Lung (tissue), 12 donors: ENCODE measurements around the gene FADS1. TPM values are rescaled to one million over a fixed set of nuclear protein-coding genes. Genes with fewer than 3 reads are reported as not detected.

Experiments used
- ATAC-seq: fragments of 200-7000 bp; cut with Tn5 transposase; one replicate; pipeline ENCODE4 v1.9.1; 2020; ENCODE audit warnings: moderate number of reproducible peaks; ENCODE audit not compliant: insufficient read depth, low FRiP score
- DNase-seq, 3 donors: peaks; one replicate each; pipeline ENCODE4 v3.0.0-alpha.2; 2013 to 2017
- H3K27ac ChIP-seq, 2 donors: one replicate each; pipeline ENCODE4 v1.5.1; 2013; ENCODE audit warnings: mild to moderate bottlenecking in 2 of 2, moderate library complexity in 2 of 2, control low read depth in 1 of 2, inconsistent platforms in 1 of 2, low read depth in 1 of 2, low read length in 1 of 2
- H3K27me3 ChIP-seq, 3 donors: one replicate each; pipeline ENCODE4 v1.5.1; 2013; ENCODE audit warnings: low read length in 2 of 3; ENCODE audit not compliant: control insufficient read depth in 3 of 3, insufficient read depth in 3 of 3
- H3K36me3 ChIP-seq, 4 donors: one replicate each; pipeline ENCODE4 v1.5.1; 2013; ENCODE audit warnings: low read length in 4 of 4, mild to moderate bottlenecking in 1 of 4, moderate library complexity in 1 of 4; ENCODE audit not compliant: control insufficient read depth in 4 of 4, insufficient read depth in 4 of 4
- H3K4me1 ChIP-seq, 5 donors: one replicate each; pipeline ENCODE4 v1.5.1; 2013; ENCODE audit warnings: low read length in 5 of 5, mild to moderate bottlenecking in 2 of 5, moderate library complexity in 1 of 5; ENCODE audit not compliant: control insufficient read depth in 5 of 5, insufficient read depth in 5 of 5
- H3K4me3 ChIP-seq: one replicate; pipeline ENCODE4 v1.5.1; 2013; ENCODE audit warnings: mild to moderate bottlenecking, control low read depth, moderate library complexity
- H3K9ac ChIP-seq, 2 donors: one replicate each; pipeline ENCODE4 v1.5.1; 2013; ENCODE audit warnings: low read length in 2 of 2, control low read depth in 1 of 2; ENCODE audit not compliant: insufficient read depth in 1 of 2
- H3K9me3 ChIP-seq, 4 donors: one replicate each; pipeline ENCODE4 v1.5.1; 2013; ENCODE audit warnings: low read length in 3 of 4, mild to moderate bottlenecking in 1 of 4, moderate library complexity in 1 of 4; ENCODE audit not compliant: control insufficient read depth in 4 of 4, insufficient read depth in 3 of 4
- CTCF ChIP-seq: IDR thresholded peaks from 2 replicates; pipeline ENCODE4 v1.5.1; 2012; ENCODE audit warnings: mild to moderate bottlenecking; ENCODE audit errors: control extremely low read depth, extremely low read depth
- WGBS, 2 donors: extraction: QIAGEN DNeasy Blood & Tissue Kit; methylation state at CpG; one replicate each; pipeline ENCODE4 v1.1.7; 2013; 5-methylcytosine and 5-hydroxymethylcytosine counted together
- polyA plus RNA-seq, 2 donors: library from polyadenylated mRNA; stranded (reverse); fragments of 200-250 nt; gene quantifications; one replicate each; pipeline ENCODE4 v1.2.1, GENCODE V29; 2013
- total RNA-seq, 2 donors: library from RNA; depleted of rRNA in 1 of 2; stranded (reverse); fragments of >200 nt in 1 of 2; gene quantifications; one replicate each; pipeline ENCODE4 v1.2.1, GENCODE V29; 2014 to 2021
- donor health status: control.
- donor health status: control.
- donor health status: Bipolar disorder and iron deficiency.
- donor health status: healthy.
- donor health status: DM: yes; HTN: yes; CAD: no.

Gene FADS1
- total and polyA plus RNA-seq, 4 donors: 35.1 to 102 (median 45.0) TPM

GRCh38 chr11:61820174-61820573, 3.4 kb upstream of the FADS1 start:
- Histone ChIP-seq H3K9ac (no peak overlapping the region), H3K4me1 (peaks cover 0 to 9% (median 2%) of the 10 kb centered on the region in 5 donors), H3K9me3 (no peaks in the 10 kb centered on the region), H3K27me3 (no peaks in the 10 kb centered on the region), H3K27ac (peak overlapping the region in 1 of 2 donors; percentile 41), H3K4me3 (no peak overlapping the region), H3K36me3 (no peaks in the 10 kb centered on the region)
- ATAC-seq (no peak), DNase-seq (no peak)
- TF ChIP-seq CTCF: no peak
- 92 to 97% methylated on average over 2 of the region's 2 CpGs for WGBS, 2 donors

GRCh38 chr11:61817471-61818202, 834 bp upstream of the FADS1 start:
- H3K9me3 ChIP-seq: no peaks in the 10 kb centered on the region
- DNase-seq: peak in 1 of 3 donors; percentile 10
- peaks cover 0 to 7% (median 1%) of the 10 kb centered on the region in 4 donors for H3K36me3 ChIP-seq
- no peak overlapping the region for H3K4me3 ChIP-seq
- 64 to 82% methylated on average over 6 of the region's 6 CpGs for WGBS, 2 donors
- no peaks in the 10 kb centered on the region for H3K27me3 ChIP-seq
- peaks cover 0 to 14% (median 2%) of the 10 kb centered on the region in 5 donors for H3K4me1 ChIP-seq
- ATAC-seq: no peak
- peak overlapping the region; percentile 96 to 98 for H3K27ac ChIP-seq
- peak overlapping the region in 1 of 2 donors; percentile 65 for H3K9ac ChIP-seq
- no peak for TF ChIP-seq CTCF

GRCh38 chr11:61815790-61816735, 740 bp downstream of the FADS1 start:
- H3K9me3 ChIP-seq: no peaks in the 10 kb centered on the region
- H3K9ac ChIP-seq: peak overlapping the region; percentile 73 to 94
- DNase-seq (peak; percentile 78 to 82 (median 81)), ATAC-seq (peak; percentile 16)
- H3K27me3 ChIP-seq: no peaks in the 10 kb centered on the region
- H3K4me3 ChIP-seq: peak overlapping the region; percentile 69
- peaks cover 0 to 14% (median 2%) of the 10 kb centered on the region in 5 donors for H3K4me1 ChIP-seq
- WGBS, 2 donors: 1% methylated on average over 69 of the region's 69 CpGs
- peak overlapping the region; percentile 96 to 98 for H3K27ac ChIP-seq
- peaks cover 3 to 18% (median 7%) of the 10 kb centered on the region in 4 donors for H3K36me3 ChIP-seq
- no peak for TF ChIP-seq CTCF
